Retinal pigment epithelial cell (primary cell): ENCODE data around the gene BTNL9.

Experiments
- DNase-seq: peaks from one replicate; pipeline ENCODE4 v3.0.0-alpha.2; 2010; ENCODE audit warnings: low read depth
- H3K4me3 ChIP-seq: 2 replicates; pipeline ENCODE4 v1.5.1; 2011; ENCODE audit warnings: mild to moderate bottlenecking, low read length, control low read depth, moderate library complexity
- TF ChIP-seq, protein P1 (sequence below): conservative IDR thresholded peaks from 2 replicates; pipeline ENCODE4 v1.5.1; 2011; ENCODE audit warnings: low read depth, low read length, control low read depth, inconsistent platforms

Gene BTNL9

DNA sequence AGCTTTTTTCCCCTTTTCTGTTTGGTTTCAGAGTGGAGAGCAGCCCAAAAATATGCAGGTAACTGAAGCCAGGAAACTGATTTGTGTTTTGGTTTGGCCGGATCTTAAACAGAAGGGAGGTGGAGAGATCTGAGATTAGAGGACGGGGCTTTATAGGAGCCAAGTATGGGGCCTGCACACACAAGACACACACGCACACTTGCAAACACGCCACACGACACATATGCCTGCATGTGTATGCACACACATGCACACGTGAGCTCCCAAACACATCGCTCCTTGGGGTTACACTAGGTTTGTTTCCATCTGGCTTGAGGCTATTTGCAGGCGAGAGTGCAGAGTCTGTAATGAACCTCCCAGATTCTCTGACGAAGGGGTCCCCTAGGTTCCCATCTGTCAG lies 18.3 kb downstream of the BTNL9 start:
- no peak overlapping the region for H3K4me3 ChIP-seq
- TF ChIP-seq, protein P1, sequence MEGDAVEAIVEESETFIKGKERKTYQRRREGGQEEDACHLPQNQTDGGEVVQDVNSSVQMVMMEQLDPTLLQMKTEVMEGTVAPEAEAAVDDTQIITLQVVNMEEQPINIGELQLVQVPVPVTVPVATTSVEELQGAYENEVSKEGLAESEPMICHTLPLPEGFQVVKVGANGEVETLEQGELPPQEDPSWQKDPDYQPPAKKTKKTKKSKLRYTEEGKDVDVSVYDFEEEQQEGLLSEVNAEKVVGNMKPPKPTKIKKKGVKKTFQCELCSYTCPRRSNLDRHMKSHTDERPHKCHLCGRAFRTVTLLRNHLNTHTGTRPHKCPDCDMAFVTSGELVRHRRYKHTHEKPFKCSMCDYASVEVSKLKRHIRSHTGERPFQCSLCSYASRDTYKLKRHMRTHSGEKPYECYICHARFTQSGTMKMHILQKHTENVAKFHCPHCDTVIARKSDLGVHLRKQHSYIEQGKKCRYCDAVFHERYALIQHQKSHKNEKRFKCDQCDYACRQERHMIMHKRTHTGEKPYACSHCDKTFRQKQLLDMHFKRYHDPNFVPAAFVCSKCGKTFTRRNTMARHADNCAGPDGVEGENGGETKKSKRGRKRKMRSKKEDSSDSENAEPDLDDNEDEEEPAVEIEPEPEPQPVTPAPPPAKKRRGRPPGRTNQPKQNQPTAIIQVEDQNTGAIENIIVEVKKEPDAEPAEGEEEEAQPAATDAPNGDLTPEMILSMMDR, result no peak
- no peak for DNase-seq

DNA sequence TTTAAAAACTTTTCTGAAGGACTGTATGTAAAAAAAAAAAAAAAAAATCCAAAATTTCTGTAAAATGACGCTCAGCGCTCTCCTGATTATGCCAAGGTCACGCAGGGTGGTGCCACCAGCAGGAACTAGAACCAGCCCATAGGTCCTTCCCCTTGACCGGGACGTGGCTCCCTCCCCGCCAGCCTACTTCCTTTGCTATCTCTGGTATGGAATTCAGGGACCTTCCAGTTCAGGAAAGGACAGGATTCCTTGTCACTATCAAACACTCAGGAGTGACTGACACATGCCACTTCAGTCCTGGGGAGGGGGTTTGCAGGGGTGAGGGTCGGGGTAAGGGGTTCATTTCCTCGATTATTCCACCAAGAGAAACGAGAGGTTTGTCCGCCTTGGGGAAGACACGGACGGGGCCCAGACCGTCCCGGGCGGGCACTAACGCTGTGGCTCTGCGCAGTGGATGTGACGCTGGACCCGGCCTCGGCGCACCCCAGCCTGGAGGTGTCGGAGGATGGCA lies 18.8 kb downstream of the BTNL9 start:
- no peak for DNase-seq
- TF ChIP-seq, protein P1, result no peak
- no peak overlapping the region for H3K4me3 ChIP-seq

DNA sequence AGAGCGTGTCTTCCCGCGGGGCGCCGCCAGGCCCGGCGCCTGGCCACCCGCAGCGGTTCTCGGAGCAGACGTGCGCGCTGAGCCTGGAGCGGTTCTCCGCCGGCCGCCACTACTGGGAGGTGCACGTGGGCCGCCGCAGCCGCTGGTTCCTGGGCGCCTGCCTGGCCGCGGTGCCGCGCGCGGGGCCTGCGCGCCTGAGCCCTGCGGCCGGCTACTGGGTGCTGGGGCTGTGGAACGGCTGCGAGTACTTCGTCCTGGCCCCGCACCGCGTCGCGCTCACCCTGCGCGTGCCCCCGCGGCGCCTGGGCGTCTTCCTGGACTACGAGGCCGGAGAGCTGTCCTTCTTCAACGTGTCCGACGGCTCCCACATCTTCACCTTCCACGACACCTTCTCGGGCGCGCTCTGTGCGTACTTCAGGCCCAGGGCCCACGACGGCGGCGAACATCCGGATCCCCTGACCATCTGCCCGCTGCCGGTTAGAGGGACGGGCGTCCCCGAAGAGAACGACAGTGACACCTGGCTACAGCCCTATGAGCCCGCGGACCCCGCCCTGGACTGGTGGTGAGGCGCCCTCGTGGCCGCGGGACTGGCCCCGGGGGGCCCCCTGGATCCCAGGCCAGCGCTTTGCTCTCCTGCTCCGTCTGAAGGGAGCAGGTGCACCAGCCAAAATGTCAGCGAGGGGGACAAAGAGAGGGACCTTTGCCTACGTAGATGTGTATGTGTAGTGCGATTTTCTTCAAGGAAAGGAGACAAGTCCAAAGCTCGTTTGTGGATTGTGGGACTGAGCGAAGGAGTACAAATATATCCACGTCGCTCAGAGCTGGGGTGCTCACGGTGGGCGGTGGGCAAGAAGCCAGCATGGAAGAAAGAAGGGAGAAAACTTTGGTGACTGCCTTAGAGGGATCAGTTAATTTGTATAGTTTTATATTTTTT lies 19.5 kb downstream of the BTNL9 start:
- no peak for DNase-seq
- H3K4me3 ChIP-seq, result no peak overlapping the region
- TF ChIP-seq, protein P1, result no peak

DNA sequence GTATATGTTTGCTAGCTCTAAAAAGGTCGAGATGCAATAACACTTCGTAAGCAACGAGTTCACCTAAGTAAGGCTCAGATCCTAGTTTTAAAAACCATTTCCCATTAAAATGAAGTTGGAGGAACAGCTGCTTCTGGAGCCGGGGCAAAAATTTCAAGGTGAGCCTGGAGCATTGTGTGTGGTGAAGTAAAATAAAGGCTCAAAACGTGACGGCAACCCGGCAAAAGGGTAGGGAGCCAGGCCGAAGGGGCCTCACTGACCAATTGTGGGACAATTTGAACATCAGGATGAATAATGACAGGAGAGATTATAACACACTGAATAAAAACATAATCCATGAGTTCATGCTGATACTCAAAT lies 20.1 kb downstream of the BTNL9 start:
- no peak overlapping the region for H3K4me3 ChIP-seq
- no peak for DNase-seq
- TF ChIP-seq, protein P1, result no peak

DNA sequence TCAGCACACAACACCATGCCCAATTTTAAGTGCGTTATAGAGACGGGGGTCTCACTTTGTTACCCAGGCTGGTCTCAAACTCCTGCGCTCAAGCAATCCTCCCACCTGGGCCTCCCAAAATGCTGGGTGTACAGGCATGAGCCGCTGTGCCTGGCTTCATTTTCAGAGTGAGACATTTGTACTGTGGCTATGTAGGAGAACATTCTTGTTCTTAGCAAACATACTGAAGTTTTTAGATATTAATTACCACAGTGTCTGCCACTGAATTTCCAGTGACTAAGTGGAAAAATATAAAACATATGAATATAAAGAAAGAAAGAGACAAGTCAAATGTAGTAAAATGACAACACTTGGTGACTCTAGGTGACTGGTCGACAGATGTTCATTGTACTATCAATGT lies 20.9 kb downstream of the BTNL9 start:
- DNase-seq, result no peak
- TF ChIP-seq, protein P1, result no peak
- no peak overlapping the region for H3K4me3 ChIP-seq

DNA sequence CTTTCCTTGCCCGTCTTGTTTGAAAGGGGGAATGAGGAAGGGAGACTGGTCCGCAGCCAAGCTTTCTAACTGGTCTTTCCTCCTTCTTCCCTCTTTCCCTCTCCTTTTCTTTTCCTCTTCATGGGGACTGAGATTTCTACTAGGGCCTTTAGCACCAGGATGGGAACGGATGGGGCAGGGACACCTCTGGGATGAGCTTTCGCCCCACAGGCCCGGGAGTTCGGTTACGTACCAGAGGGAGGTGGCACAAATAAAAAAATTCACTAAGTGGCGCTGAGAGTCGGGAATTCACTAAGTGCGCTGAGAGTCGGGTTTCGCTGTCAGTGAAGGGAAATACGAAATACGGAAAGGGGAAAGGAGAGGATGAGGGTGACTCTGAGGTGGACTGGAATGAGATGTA lies 21.6 kb downstream of the BTNL9 start:
- H3K4me3 ChIP-seq, result no peak overlapping the region
- TF ChIP-seq, protein P1, result no peak
- DNase-seq, result no peak

DNA sequence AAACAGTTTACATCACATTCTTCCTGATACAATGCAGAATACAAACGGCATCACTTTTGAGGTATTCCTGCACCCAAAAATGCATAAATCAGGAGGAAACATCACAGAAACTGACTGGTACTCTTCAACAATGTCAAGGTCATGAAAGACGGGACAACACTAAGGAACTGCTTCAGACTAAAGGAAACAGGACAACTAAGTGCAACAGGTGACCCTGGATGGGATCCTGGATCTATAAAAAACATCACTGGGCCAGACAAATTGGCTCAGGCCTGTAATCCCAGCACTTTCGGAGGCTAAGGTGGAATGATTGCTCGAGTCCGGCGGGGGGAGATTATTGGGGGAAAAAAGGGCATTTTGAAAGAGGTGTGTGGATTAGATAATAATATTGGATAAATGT lies 22.6 kb downstream of the BTNL9 start:
- H3K4me3 ChIP-seq, result no peak overlapping the region
- DNase-seq, result no peak
- TF ChIP-seq, protein P1, result no peak
